ENCODE results near the gene FGD1. TPM values are rescaled to one million over a fixed set of nuclear protein-coding genes. Genes with fewer than 3 reads are reported as not detected.
A peak's percentile ranks its signal among the peaks of the same experiment; 100 is the strongest.
"Not testable (repeated sequence)": the region's sequence is repeated elsewhere in the genome, so short reads cannot be mapped to it uniquely, and the experiment has no call there.

FGD1 gene
- polyA plus RNA-seq (2013, experiment 1 of 2; ENCODE audit: insufficient read length), result 14.9 TPM
- polyA plus RNA-seq (2013, experiment 2 of 2; ENCODE audit: insufficient read length), result 14.7 TPM

- peak; percentile 70 for DNase-seq
Observed at GRCh38 chrX:54495814-54496516, at the start of gene FGD1. FGD1 (minus strand) TSS chrX:54496234; CDS start chrX:54495432, 802 bp downstream.

- not testable (repeated sequence) for DNase-seq
Observed at GRCh38 chrX:54542239-54542638, 46.2 kb upstream of the FGD1 start.

- DNase-seq, result peak; percentile 78
Observed at GRCh38 chrX:54540289-54540688, 44.3 kb upstream of the FGD1 start.

GRCh38 chrX:54534271-54534670 lies 38.2 kb upstream of the FGD1 start:
- no peak for DNase-seq

- no peak for DNase-seq
Observed at GRCh38 chrX:54530357-54530900, 34.4 kb upstream of the FGD1 start.

- peak; percentile 88 for DNase-seq
Observed at GRCh38 chrX:54529552-54530356, 33.7 kb upstream of the FGD1 start, which contains the start of gene GNL3L. GNL3L (plus strand) TSS chrX:54530219; CDS start chrX:54532567, 2,348 bp downstream.

- DNase-seq, result no peak
Observed at GRCh38 chrX:54529151-54529550, 33.1 kb upstream of the FGD1 start.

GRCh38 chrX:54509400-54509799 lies 13.4 kb upstream of the FGD1 start:
- peak; percentile 65 for DNase-seq

- DNase-seq, result no peak
Observed at GRCh38 chrX:54496936-54497335, 902 bp upstream of the FGD1 start.

GRCh38 chrX:54496517-54496852 lies 451 bp upstream of the FGD1 start:
- DNase-seq, result no peak

GRCh38 chrX:54494989-54495813 lies 833 bp downstream of the FGD1 start:
- no peak for DNase-seq

- DNase-seq, result peak; percentile 27
Observed at GRCh38 chrX:54494166-54494988, 1.7 kb downstream of the FGD1 start.

- DNase-seq, result peak; percentile 56
Observed at GRCh38 chrX:54492340-54492739, 3.7 kb downstream of the FGD1 start.

- not testable (repeated sequence) for DNase-seq
Observed at GRCh38 chrX:54489819-54490218, 6.2 kb downstream of the FGD1 start.

- no peak for DNase-seq
Observed at GRCh38 chrX:54484666-54485065, 11.4 kb downstream of the FGD1 start.

- no peak for DNase-seq
Observed at GRCh38 chrX:54483946-54484345, 12.1 kb downstream of the FGD1 start.

- DNase-seq, result peak; percentile 19
Observed at GRCh38 chrX:54482839-54483593, 13.0 kb downstream of the FGD1 start.

- DNase-seq, result peak; percentile 23
Observed at GRCh38 chrX:54479136-54480111, 16.6 kb downstream of the FGD1 start.
